NCI-H510A treated with DMSO at 0.1 percent for 48 hours (cell line): ENCODE results near the gene TMEM238.
"Not testable (repeated sequence)": the region's sequence is repeated elsewhere in the genome, so short reads cannot be mapped to it uniquely, and the experiment has no call there.

ENCODE experiments used
- DNase-seq: peaks from one replicate; lab custom pipeline; 2025; lab: John Stamatoyannopoulos, UW

Gene TMEM238

GRCh38 chr19:55339889-55340783 lies 44.0 kb downstream of the TMEM238 start:
- no peak for DNase-seq

GRCh38 chr19:55339105-55339888 lies 44.8 kb downstream of the TMEM238 start, which contains the start of gene KMT5C:
Gene KMT5C, plus strand, starts transcription at chr19:55339876. Its CDS starts 2,061 bp downstream, at chr19:55341937.
- peak; percentile 99 for DNase-seq

- no peak for DNase-seq
Observed at GRCh38 chr19:55336101-55336500, 48.0 kb downstream of the TMEM238 start.

- DNase-seq: no peak
Observed at GRCh38 chr19:55333870-55334269, 50.2 kb downstream of the TMEM238 start.

GRCh38 chr19:55329791-55330190 lies 54.3 kb downstream of the TMEM238 start:
- DNase-seq: not testable (repeated sequence)
